Liver (tissue), 9 donors: ENCODE measurements around the gene PRPF40A. TPM values are rescaled to one million over a fixed set of nuclear protein-coding genes. Genes with fewer than 3 reads are reported as not detected.

Experiments used
- DNase-seq: peaks from one replicate; pipeline ENCODE4 v3.0.0-alpha.2; 2017; ENCODE audit warnings: low spot score
- H3K27ac ChIP-seq, 2 donors: one replicate each; pipeline ENCODE4 v1.7.0; 2013; ENCODE audit warnings: inconsistent platforms in 2 of 2, low read length in 2 of 2, control low read depth in 1 of 2, low read depth in 1 of 2, mild to moderate bottlenecking in 1 of 2
- H3K27me3 ChIP-seq, 4 donors: one replicate each; pipeline versions ENCODE4 v1.6.1 to v1.7.0; 2013; ENCODE audit warnings: low read length in 3 of 4, inconsistent platforms in 1 of 4, mild to moderate bottlenecking in 1 of 4, moderate library complexity in 1 of 4; ENCODE audit not compliant: control insufficient read depth in 4 of 4, insufficient read depth in 4 of 4
- H3K36me3 ChIP-seq, 4 donors: one replicate each; pipeline versions ENCODE4 v1.6.1 to v1.7.0; 2013; ENCODE audit warnings: low read length in 3 of 4, mild to moderate bottlenecking in 3 of 4, low read depth in 1 of 4, moderate library complexity in 1 of 4; ENCODE audit not compliant: control insufficient read depth in 4 of 4, insufficient read depth in 3 of 4
- H3K4me1 ChIP-seq, 4 donors: one replicate each; pipeline versions ENCODE4 v1.6.1 to v1.7.0; 2013; ENCODE audit warnings: low read length in 3 of 4, mild to moderate bottlenecking in 3 of 4, moderate library complexity in 1 of 4; ENCODE audit not compliant: control insufficient read depth in 4 of 4, insufficient read depth in 4 of 4
- H3K4me3 ChIP-seq, 3 donors: one replicate each; pipeline versions ENCODE4 v1.6.1 to v1.7.0; 2013; ENCODE audit warnings: low read length in 3 of 3, control low read depth in 1 of 3, low read depth in 1 of 3, mild to moderate bottlenecking in 1 of 3
- H3K9ac ChIP-seq, 2 donors: one replicate each; pipeline ENCODE4 v1.7.0; 2013; ENCODE audit warnings: low read length in 2 of 2, mild to moderate bottlenecking in 2 of 2, moderate library complexity in 2 of 2, control low read depth in 1 of 2, low read depth in 1 of 2
- H3K9me3 ChIP-seq, 4 donors: one replicate each; pipeline versions ENCODE4 v1.6.1 to v1.7.0; 2013; ENCODE audit warnings: low read length in 3 of 4; ENCODE audit not compliant: control insufficient read depth in 4 of 4
- ATF3 ChIP-seq: IDR thresholded peaks from 2 replicates; pipeline ENCODE4 v1.6.1; 2016; ENCODE audit warnings: antibody characterized with exemption
- CTCF ChIP-seq: fragments of 150-350 bp; IDR thresholded peaks from 2 replicates; pipeline ENCODE4 v1.5.1; 2017; ENCODE audit warnings: improper control_type of control experiment, low read depth, low read length; ENCODE audit not compliant: missing input control
- EGR1 ChIP-seq, 2 donors: IDR thresholded peaks; 2 replicates each; pipeline ENCODE4 v1.6.1; 2016 to 2018; ENCODE audit warnings: antibody characterized with exemption in 2 of 2, low read depth in 2 of 2
- FOXA1 ChIP-seq: IDR thresholded peaks from 2 replicates; pipeline ENCODE4 v1.6.1; 2016; ENCODE audit warnings: antibody characterized with exemption
- FOXA2 ChIP-seq: IDR thresholded peaks from 2 replicates; pipeline ENCODE4 v1.6.1; 2016; ENCODE audit warnings: antibody characterized with exemption
- GABPA ChIP-seq, 2 donors: IDR thresholded peaks in 1 of 2; conservative IDR thresholded peaks in 1 of 2; 2 replicates each; pipeline ENCODE4 v1.6.1; 2016; ENCODE audit warnings: antibody characterized with exemption in 2 of 2, mild to moderate bottlenecking in 1 of 2, moderate library complexity in 1 of 2
- HNF4G ChIP-seq: IDR thresholded peaks from 2 replicates; pipeline ENCODE4 v1.6.1; 2016; ENCODE audit warnings: antibody characterized with exemption
- JUND ChIP-seq, 2 donors: IDR thresholded peaks; 2 replicates each; pipeline ENCODE4 v1.6.1; 2016; ENCODE audit warnings: antibody characterized with exemption in 2 of 2
- MAX ChIP-seq: IDR thresholded peaks from 2 replicates; pipeline ENCODE4 v1.6.1; 2016; ENCODE audit warnings: antibody characterized with exemption
- NR2F2 ChIP-seq: IDR thresholded peaks from 2 replicates; pipeline ENCODE4 v1.6.1; 2016; ENCODE audit warnings: antibody characterized with exemption
- RAD21 ChIP-seq, 2 donors: IDR thresholded peaks; 2 replicates each; pipeline ENCODE4 v1.6.1; 2016; ENCODE audit warnings: antibody characterized with exemption in 2 of 2, mild to moderate bottlenecking in 2 of 2
- REST ChIP-seq: IDR thresholded peaks from 2 replicates; pipeline ENCODE4 v1.6.1; 2016; ENCODE audit warnings: antibody characterized with exemption, mild to moderate bottlenecking
- RXRA ChIP-seq, 2 donors: IDR thresholded peaks; 2 replicates each; pipeline ENCODE4 v1.6.1; 2017 to 2018; ENCODE audit warnings: antibody characterized with exemption in 2 of 2, mild to moderate bottlenecking in 1 of 2
- SP1 ChIP-seq: IDR thresholded peaks from 2 replicates; pipeline ENCODE4 v1.6.1; 2018; ENCODE audit warnings: antibody characterized with exemption, mild to moderate bottlenecking
- TAF1 ChIP-seq: conservative IDR thresholded peaks from 2 replicates; pipeline ENCODE4 v1.6.1; 2016; ENCODE audit warnings: antibody characterized with exemption, mild to moderate bottlenecking
- YY1 ChIP-seq: IDR thresholded peaks from 2 replicates; pipeline ENCODE4 v1.6.1; 2016; ENCODE audit warnings: antibody characterized with exemption, mild to moderate bottlenecking
- ZBTB33 ChIP-seq: IDR thresholded peaks from 2 replicates; pipeline ENCODE4 v1.6.1; 2016; ENCODE audit warnings: antibody characterized with exemption
- WGBS: extraction: QIAGEN DNeasy Blood & Tissue Kit; methylation state at CpG from one replicate; pipeline ENCODE4 v1.1.7; 2013; 5-methylcytosine and 5-hydroxymethylcytosine counted together
- polyA plus RNA-seq, 2 donors: library from polyadenylated mRNA; stranded (reverse) in 1 of 2; unstranded in 1 of 2; fragments of 200-250 nt in 1 of 2; fragments of >200 nt in 1 of 2; fragmentation: Nextera tagmentation in 1 of 2; extraction: Ambion mirVana in 1 of 2; gene quantifications; one replicate each; pipeline versions ENCODE4 v1.2.1 to v1.2.3, GENCODE V29; 2013 to 2015
- total RNA-seq, 2 donors: library from RNA; depleted of rRNA; stranded (reverse); fragments of >200 nt; gene quantifications; one replicate each; pipeline ENCODE4 v1.2.3, GENCODE V29; 2014
- donor health status: healthy.
- donor health status: healthy.
- donor health status: healthy.
- donor health status: healthy.
- donor health status: healthy.

The PRPF40A gene
- total and polyA plus RNA-seq, 4 donors, result 18.8 to 58.1 (median 53.7) TPM

GRCh38 chr2:152761214-152761613 lies 44.0 kb upstream of the PRPF40A start:
- Histone ChIP-seq H3K9me3 (no peaks in the 10 kb centered on the region), H3K4me3 (no peak overlapping the region), H3K9ac (no peak overlapping the region), H3K27ac (no peak overlapping the region), H3K27me3 (no peaks in the 10 kb centered on the region), H3K4me1 (no peaks in the 10 kb centered on the region), H3K36me3 (peaks cover 0 to 15% (median 4%) of the 10 kb centered on the region in 4 donors)
- TF ChIP-seq EGR1 (IDR thresholded peaks at IDR 0.05; ENCODE audit: low read depth in 2 of 2) (no peak), MAX (no peak), NR2F2 (no peak)
- DNase-seq, result no peak
- WGBS, result 91% methylated on average over 4 of the region's 4 CpGs

- Histone ChIP-seq H3K27me3 (no peaks in the 10 kb centered on the region), H3K27ac (no peak overlapping the region), H3K4me3 (no peak overlapping the region), H3K4me1 (no peaks in the 10 kb centered on the region), H3K9ac (no peak overlapping the region), H3K36me3 (peaks cover 0 to 15% (median 7%) of the 10 kb centered on the region in 4 donors), H3K9me3 (no peaks in the 10 kb centered on the region)
- 96% methylated on average over 6 of the region's 6 CpGs for WGBS
- no peak for DNase-seq
- TF ChIP-seq TAF1 (no peak), JUND (IDR thresholded peaks at IDR 0.05) (no peak), FOXA2 (no peak), RXRA (IDR thresholded peaks at IDR 0.05) (no peak), SP1 (no peak), HNF4G (no peak), CTCF (no peak), REST (no peak), GABPA (IDR thresholded peaks at IDR 0.05 in 1 of 2, conservative IDR thresholded peaks at IDR 0.05 in 1 of 2) (no peak), RAD21 (IDR thresholded peaks at IDR 0.05) (no peak), EGR1 (IDR thresholded peaks at IDR 0.05; ENCODE audit: low read depth in 2 of 2) (no peak), NR2F2 (no peak), MAX (no peak), ATF3 (no peak), YY1 (no peak), FOXA1 (no peak), ZBTB33 (no peak)
These were observed 42.2 kb upstream of the PRPF40A start for GRCh38 chr2:152759290-152760072.
